Ovary (tissue), 3 donors: ENCODE results near the gene KCNJ4.

Source experiments
- CTCF ChIP-seq, 3 donors: fragments of 450-650 bp in 2 of 3; fragments of 200-600 bp in 1 of 3; IDR thresholded peaks; one replicate each; pipeline versions ENCODE4 v1.5.1 to v1.8.0; 2016 to 2022; ENCODE audit warnings: antibody characterized with exemption in 3 of 3, mild to moderate bottlenecking in 1 of 3
- EP300 ChIP-seq: sonication (generic); formaldehyde crosslinking; IDR thresholded peaks from one replicate; pipeline ENCODE4 v1.6.1; 2017; ENCODE audit warnings: antibody characterized with exemption
- donor health status: DM: no; HTN: no; CAD: no.

- TF ChIP-seq CTCF (IDR thresholded peaks at IDR 0.05) (no peak), EP300 (no peak)
These were observed 4.7 kb downstream of the KCNJ4 start for GRCh38 chr22:38450234-38450797.
